Measurements from ENCODE around the gene BFSP2. TPM values are rescaled to one million over a fixed set of nuclear protein-coding genes. Genes with fewer than 3 reads are reported as not detected.

Gene BFSP2
- total and polyA plus RNA-seq, 2 donors (not counting 3 experiments of a cell fraction or from before 2014, with no cell fraction given): not detected

DNA sequence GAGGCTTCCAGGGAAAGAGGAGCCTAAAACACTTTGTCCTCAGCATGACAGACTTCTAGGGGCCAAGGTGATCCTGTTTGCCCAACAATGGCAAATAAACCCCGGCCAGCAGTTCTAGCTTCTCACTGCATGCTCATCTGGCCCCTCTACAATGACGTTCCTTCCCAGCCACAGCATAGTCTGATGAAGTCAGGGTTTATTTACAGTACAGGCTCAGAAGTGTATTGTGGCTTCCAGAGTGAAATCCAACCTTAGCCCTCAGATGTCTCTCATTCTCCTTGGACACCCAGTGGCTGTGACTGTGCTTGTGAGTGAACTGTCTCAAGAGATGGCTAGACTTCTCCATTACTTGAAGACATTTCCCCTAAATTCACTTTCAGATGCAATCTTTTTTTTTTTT, 40.8 kb downstream of the BFSP2 start:
- H3K4me2 ChIP-seq (ENCODE audit: insufficient read depth, low read length): no peak overlapping the region
- BruUV-seq (replicated peaks): no TSS peak
- TF ChIP-seq JUN (IDR thresholded peaks at IDR 0.05; ENCODE audit: borderline replicate concordance, insufficient read depth, insufficient read length, low read depth) (no peak), EZH2 (IDR thresholded peaks at IDR 0.05; ENCODE audit: borderline replicate concordance, low read depth, low read length, severe bottlenecking) (no peak), POLR2A (IDR thresholded peaks at IDR 0.05; ENCODE audit: low read depth, low read length) (no peak)
- TF ChIP-seq, protein P1, sequence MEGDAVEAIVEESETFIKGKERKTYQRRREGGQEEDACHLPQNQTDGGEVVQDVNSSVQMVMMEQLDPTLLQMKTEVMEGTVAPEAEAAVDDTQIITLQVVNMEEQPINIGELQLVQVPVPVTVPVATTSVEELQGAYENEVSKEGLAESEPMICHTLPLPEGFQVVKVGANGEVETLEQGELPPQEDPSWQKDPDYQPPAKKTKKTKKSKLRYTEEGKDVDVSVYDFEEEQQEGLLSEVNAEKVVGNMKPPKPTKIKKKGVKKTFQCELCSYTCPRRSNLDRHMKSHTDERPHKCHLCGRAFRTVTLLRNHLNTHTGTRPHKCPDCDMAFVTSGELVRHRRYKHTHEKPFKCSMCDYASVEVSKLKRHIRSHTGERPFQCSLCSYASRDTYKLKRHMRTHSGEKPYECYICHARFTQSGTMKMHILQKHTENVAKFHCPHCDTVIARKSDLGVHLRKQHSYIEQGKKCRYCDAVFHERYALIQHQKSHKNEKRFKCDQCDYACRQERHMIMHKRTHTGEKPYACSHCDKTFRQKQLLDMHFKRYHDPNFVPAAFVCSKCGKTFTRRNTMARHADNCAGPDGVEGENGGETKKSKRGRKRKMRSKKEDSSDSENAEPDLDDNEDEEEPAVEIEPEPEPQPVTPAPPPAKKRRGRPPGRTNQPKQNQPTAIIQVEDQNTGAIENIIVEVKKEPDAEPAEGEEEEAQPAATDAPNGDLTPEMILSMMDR (IDR thresholded peaks at IDR 0.05; ENCODE audit: extremely low read depth in 1 of 2, insufficient read depth in 1 of 2, low read depth in 1 of 2, low read length in 2 of 2): no peak
- no peaks in the 10 kb centered on the region for H4K20me1 ChIP-seq (replicated peaks; ENCODE audit: control insufficient read depth, extremely low read depth, insufficient read depth, low read length)
- H2AFZ ChIP-seq (ENCODE audit: low read depth, low read length): no peak overlapping the region
- H3K9me3 ChIP-seq (replicated peaks; ENCODE audit: control insufficient read depth, insufficient read depth, low read length): no peaks in the 10 kb centered on the region
- FAIRE-seq (no peak), DNase-seq (ENCODE audit: low read depth, low spot score) (no peak)
- dilution Hi-C loops (cut with MboI; ENCODE audit: extremely low pct_ligation_motif_present, low sequenced_read_pairs): no loop called here
- no peaks in the 10 kb centered on the region for H3K4me1 ChIP-seq (ENCODE audit: control insufficient read depth, extremely low read depth, insufficient read depth, low read length)
- no peak overlapping the region for H3K27ac ChIP-seq (ENCODE audit: insufficient read depth, low read depth, low read length)
- H3K27me3 ChIP-seq (ENCODE audit: control insufficient read depth in 2 of 2, insufficient read depth in 2 of 2, low read length in 2 of 2): peaks cover 0 to 4% of the 10 kb centered on the region in 2 experiments
- H3K4me3 ChIP-seq (replicated peaks in 1 of 3; ENCODE audit: insufficient read depth in 1 of 3, low read depth in 1 of 3, low read length in 3 of 3): no peak overlapping the region
- intact Hi-C loops (cut with micrococcal nuclease): no loop called here
- ChIA-PET CTCF (no interaction called here), POLR2A (no interaction called here)
- no peaks in the 10 kb centered on the region for H3K36me3 ChIP-seq (ENCODE audit: control insufficient read depth in 2 of 2, extremely low read depth in 1 of 2, insufficient read depth in 2 of 2, low read length in 2 of 2)
- no peak overlapping the region for H3K9ac ChIP-seq (replicated peaks; ENCODE audit: extremely low read depth, insufficient read depth, low read length)
- no peaks in the 10 kb centered on the region for H3K79me2 ChIP-seq (ENCODE audit: control insufficient read depth, insufficient read depth, low read length)
- no peaks in the 10 kb centered on the region for H3K9me1 ChIP-seq (replicated peaks; ENCODE audit: control insufficient read depth, extremely low read depth, insufficient read depth, low read length)

DNA sequence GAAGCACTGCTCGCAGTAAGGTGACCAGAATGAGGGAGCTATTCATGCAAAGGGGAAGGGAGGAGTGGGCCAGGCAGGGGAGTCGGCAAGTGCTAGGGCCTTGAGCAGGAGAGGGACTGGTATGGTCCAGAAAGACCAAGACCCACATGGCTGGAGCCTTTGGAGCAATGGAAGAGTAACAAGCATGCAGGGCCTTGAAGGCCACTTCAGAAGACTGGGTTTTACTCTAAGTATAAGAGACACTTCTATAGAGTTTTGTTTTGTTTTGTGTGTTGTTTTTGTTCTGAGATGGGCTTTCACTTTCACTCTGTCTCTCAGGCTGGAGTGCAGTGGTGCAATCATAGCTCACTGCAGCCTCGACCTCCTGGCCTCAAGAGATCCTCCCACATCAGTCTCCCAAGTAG, 42.0 kb downstream of the BFSP2 start:
- Histone ChIP-seq H4K20me1 (replicated peaks; ENCODE audit: control insufficient read depth, extremely low read depth, insufficient read depth, low read length) (no peaks in the 10 kb centered on the region), H3K4me3 (replicated peaks in 1 of 3; ENCODE audit: insufficient read depth in 1 of 3, low read depth in 1 of 3, low read length in 3 of 3) (no peak overlapping the region), H3K4me1 (ENCODE audit: control insufficient read depth, extremely low read depth, insufficient read depth, low read length) (no peaks in the 10 kb centered on the region), H3K79me2 (ENCODE audit: control insufficient read depth, insufficient read depth, low read length) (no peaks in the 10 kb centered on the region), H3K36me3 (ENCODE audit: control insufficient read depth in 2 of 2, extremely low read depth in 1 of 2, insufficient read depth in 2 of 2, low read length in 2 of 2) (no peaks in the 10 kb centered on the region), H3K9me1 (replicated peaks; ENCODE audit: control insufficient read depth, extremely low read depth, insufficient read depth, low read length) (no peaks in the 10 kb centered on the region), H3K27me3 (ENCODE audit: control insufficient read depth in 2 of 2, insufficient read depth in 2 of 2, low read length in 2 of 2) (peaks cover 0 to 4% of the 10 kb centered on the region in 2 experiments), H3K9ac (replicated peaks; ENCODE audit: extremely low read depth, insufficient read depth, low read length) (no peak overlapping the region), H3K27ac (ENCODE audit: insufficient read depth, low read depth, low read length) (no peak overlapping the region), H3K9me3 (replicated peaks; ENCODE audit: control insufficient read depth, insufficient read depth, low read length) (no peaks in the 10 kb centered on the region), H3K4me2 (ENCODE audit: insufficient read depth, low read length) (no peak overlapping the region), H2AFZ (ENCODE audit: low read depth, low read length) (peak overlapping the region; percentile 19)
- no peak for DNase-seq (ENCODE audit: low read depth, low spot score)
- dilution Hi-C loops (cut with MboI; ENCODE audit: extremely low pct_ligation_motif_present, low sequenced_read_pairs) (no loop called here), intact Hi-C loops (cut with micrococcal nuclease) (no loop called here)
- ChIA-PET CTCF (interaction anchor here (1.0 kb wide), 1 partner anchor 19 kb away, joined by 3 read pairs; no protein-coding TSS in a partner anchor), POLR2A (no interaction called here)
- no peak for FAIRE-seq
- BruUV-seq (replicated peaks): no TSS peak
- TF ChIP-seq FOS (IDR thresholded peaks at IDR 0.05; ENCODE audit: borderline replicate concordance, insufficient read depth, low read length) (no peak), GATA2 (IDR thresholded peaks at IDR 0.05; ENCODE audit: insufficient read depth, insufficient read length, low read depth, low read length) (no peak), POLR2A (IDR thresholded peaks at IDR 0.05; ENCODE audit: low read depth, low read length) (no peak), POLR2AphosphoS5 (IDR thresholded peaks at IDR 0.05; ENCODE audit: insufficient read depth, low read depth, low read length) (no peak), MYC (IDR thresholded peaks at IDR 0.05; ENCODE audit: low read depth, low read length) (no peak)
